ENCODE data around the gene CTRL. TPM values are rescaled to one million over a fixed set of nuclear protein-coding genes. Genes with fewer than 3 reads are reported as not detected.

Gene CTRL
- total and polyA plus RNA-seq, 11 donors = 0.23 to 2.1 (median 0.74) TPM; not detected in 1

DNA sequence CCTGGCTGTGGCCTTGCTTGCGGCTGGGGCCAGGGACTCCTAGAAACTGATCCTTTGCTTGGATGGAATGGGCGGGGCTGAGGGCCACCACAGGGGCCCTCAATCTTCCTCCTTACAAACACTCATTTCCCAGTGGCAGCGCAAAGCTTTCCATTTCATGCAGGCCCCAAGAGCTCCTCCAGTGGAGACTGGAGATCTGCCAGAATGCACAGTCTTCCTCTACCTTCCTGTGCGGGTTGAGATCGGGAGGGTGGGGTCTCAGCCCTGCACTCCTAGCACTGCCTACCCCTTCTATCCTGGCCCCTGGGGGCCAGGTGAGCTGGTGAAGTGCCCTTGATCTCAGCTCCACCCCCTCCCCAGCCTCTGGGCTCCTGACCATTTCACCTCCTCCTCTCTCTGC lies 45.3 kb downstream of the CTRL start:
- 92 to 96% (median 95%) methylated on average over 5 of the region's 5 CpGs for WGBS, 4 donors
- H3K4me3 ChIP-seq = no peak overlapping the region
- no peak overlapping the region for H3K27ac ChIP-seq
- no peak for ATAC-seq
- H3K27me3 ChIP-seq = no peaks in the 10 kb centered on the region
- TF ChIP-seq POLR2A (IDR thresholded peaks at IDR 0.05) = no peak
- TF ChIP-seq, protein P1, sequence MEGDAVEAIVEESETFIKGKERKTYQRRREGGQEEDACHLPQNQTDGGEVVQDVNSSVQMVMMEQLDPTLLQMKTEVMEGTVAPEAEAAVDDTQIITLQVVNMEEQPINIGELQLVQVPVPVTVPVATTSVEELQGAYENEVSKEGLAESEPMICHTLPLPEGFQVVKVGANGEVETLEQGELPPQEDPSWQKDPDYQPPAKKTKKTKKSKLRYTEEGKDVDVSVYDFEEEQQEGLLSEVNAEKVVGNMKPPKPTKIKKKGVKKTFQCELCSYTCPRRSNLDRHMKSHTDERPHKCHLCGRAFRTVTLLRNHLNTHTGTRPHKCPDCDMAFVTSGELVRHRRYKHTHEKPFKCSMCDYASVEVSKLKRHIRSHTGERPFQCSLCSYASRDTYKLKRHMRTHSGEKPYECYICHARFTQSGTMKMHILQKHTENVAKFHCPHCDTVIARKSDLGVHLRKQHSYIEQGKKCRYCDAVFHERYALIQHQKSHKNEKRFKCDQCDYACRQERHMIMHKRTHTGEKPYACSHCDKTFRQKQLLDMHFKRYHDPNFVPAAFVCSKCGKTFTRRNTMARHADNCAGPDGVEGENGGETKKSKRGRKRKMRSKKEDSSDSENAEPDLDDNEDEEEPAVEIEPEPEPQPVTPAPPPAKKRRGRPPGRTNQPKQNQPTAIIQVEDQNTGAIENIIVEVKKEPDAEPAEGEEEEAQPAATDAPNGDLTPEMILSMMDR (IDR thresholded peaks at IDR 0.05) = no peak
- peaks cover 0 to 50% (median 35%) of the 10 kb centered on the region in 9 donors for H3K36me3 ChIP-seq
- intact Hi-C loops (cut with DNase I) = loop anchor here in 2 of 10 donors (10.0 kb wide), 2 partner anchors 148 to 158 kb away; no protein-coding TSS in a partner anchor
- H3K9me3 ChIP-seq = no peaks in the 10 kb centered on the region
- no peak for DNase-seq
- peaks cover 0 to 38% (median 28%) of the 10 kb centered on the region in 12 donors for H3K4me1 ChIP-seq

DNA sequence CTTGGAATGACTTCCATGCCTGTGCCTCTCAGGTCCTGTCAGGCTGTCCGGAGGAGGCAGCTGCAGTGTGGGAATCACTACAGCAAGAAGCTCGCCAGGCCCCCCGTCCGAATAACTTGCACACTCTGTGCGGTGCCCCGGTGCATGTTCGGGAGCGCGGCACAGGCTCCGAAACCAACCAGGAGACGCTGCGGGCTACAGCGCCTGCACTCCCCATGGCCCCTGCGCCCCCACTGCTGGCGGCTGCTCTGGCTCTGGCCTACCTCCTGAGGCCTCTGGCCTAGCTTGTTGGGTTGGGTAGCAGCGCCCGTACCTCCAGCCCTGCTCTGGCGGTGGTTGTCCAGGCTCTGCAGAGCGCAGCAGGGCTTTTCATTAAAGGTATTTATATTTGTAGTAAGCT lies 45.7 kb downstream of the CTRL start:
- DNase-seq (no peak), ATAC-seq (no peak)
- Histone ChIP-seq H3K27me3 (no peaks in the 10 kb centered on the region), H3K36me3 (peaks cover 0 to 54% (median 39%) of the 10 kb centered on the region in 9 donors), H3K4me3 (no peak overlapping the region), H3K4me1 (peaks cover 0 to 42% (median 29%) of the 10 kb centered on the region in 12 donors), H3K27ac (no peak overlapping the region), H3K9me3 (no peaks in the 10 kb centered on the region)
- intact Hi-C loops (cut with DNase I) = loop anchor here in 2 of 10 donors (10.0 kb wide), 2 partner anchors 149 to 159 kb away; no protein-coding TSS in a partner anchor
- WGBS, 4 donors = 95 to 96% (median 96%) methylated on average over 18 to 19 of the region's 19 CpGs
- no peak for TF ChIP-seq POLR2A (IDR thresholded peaks at IDR 0.05)
- TF ChIP-seq, protein P1 (IDR thresholded peaks at IDR 0.05) = no peak

DNA sequence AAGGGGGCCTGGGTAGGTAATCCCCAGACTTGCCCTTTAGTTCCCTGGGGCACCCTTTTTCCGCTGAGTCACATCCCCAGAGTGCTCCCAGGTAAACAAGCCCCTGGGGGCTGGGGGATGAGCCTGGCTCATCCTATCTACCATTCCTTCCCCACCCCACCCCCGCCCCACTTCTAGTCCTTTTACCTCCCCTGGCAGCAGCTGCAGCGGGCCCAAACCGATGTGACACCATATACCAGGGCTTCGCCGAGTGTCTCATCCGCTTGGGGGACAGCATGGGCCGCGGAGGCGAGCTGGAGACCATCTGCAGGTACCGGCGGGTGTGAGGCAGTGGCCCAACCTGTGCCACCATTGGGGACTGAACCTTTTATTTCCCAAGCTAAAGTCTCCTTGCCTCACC lies 46.1 kb downstream of the CTRL start:
- intact Hi-C loops (cut with DNase I) = loop anchor here in 2 of 10 donors (10.0 kb wide), 2 partner anchors 149 to 159 kb away; no protein-coding TSS in a partner anchor
- TF ChIP-seq, protein P1 (IDR thresholded peaks at IDR 0.05) = no peak
- TF ChIP-seq POLR2A (IDR thresholded peaks at IDR 0.05) = no peak
- no peaks in the 10 kb centered on the region for H3K9me3 ChIP-seq
- peaks cover 0 to 46% (median 31%) of the 10 kb centered on the region in 12 donors for H3K4me1 ChIP-seq
- H3K4me3 ChIP-seq = no peak overlapping the region
- no peaks in the 10 kb centered on the region for H3K27me3 ChIP-seq
- 92 to 96% (median 94%) methylated on average over 10 to 12 of the region's 12 CpGs for WGBS, 4 donors
- DNase-seq (no peak), ATAC-seq (no peak)
- H3K36me3 ChIP-seq = peaks cover 0 to 59% (median 44%) of the 10 kb centered on the region in 9 donors
- peak overlapping the region in 6 of 12 donors; percentile 21 to 92 (median 84) for H3K27ac ChIP-seq

DNA sequence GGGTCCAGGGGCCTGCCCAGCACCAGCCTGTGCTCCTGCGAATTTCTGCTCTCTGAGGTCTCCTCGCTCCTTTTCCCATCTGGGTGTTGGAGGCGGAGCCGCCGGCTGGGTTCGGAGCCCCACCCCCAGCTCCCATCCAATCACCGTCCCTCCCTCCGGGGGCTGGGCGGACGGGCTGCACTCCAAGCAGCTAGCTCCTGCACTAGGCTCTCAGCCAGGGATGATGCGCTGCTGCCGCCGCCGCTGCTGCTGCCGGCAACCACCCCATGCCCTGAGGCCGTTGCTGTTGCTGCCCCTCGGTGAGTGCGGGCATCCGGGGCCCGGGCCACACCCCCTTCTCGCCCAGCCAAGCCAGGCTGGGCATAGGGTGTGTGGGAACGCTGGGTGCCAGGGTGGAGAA lies 47.0 kb downstream of the CTRL start, which contains the start of gene NRN1L:
TSS of gene NRN1L (plus strand) at position 202 of the 400 bp plus-strand sequence. CDS start at position 221, 19 bp downstream.
- Histone ChIP-seq H3K9me3 (no peaks in the 10 kb centered on the region), H3K27ac (peak within 1 kb of the TSS in 11 of 12 donors; percentile 21 to 94 (median 81)), H3K4me1 (peaks cover 0 to 54% (median 32%) of the 10 kb centered on the region in 12 donors), H3K36me3 (peaks cover 0 to 67% (median 52%) of the 10 kb centered on the region in 9 donors), H3K4me3 (peak within 1 kb of the TSS in 3 of 12 donors; percentile 3 to 22 (median 6)), H3K27me3 (no peaks in the 10 kb centered on the region)
- DNase-seq = peak; percentile 90 to 94 (median 92)
- peak; percentile 56 to 82 (median 76) for ATAC-seq
- intact Hi-C loops (cut with DNase I) = loop anchor here in 9 of 10 donors (1.0 to 10.0 kb wide), 7 partner anchors 43 to 160 kb away; no protein-coding TSS in a partner anchor
- 27 to 35% (median 31%) methylated on average over 22 of the region's 22 CpGs for WGBS, 4 donors
- no peak for TF ChIP-seq POLR2A (IDR thresholded peaks at IDR 0.05)
- TF ChIP-seq, protein P1 (IDR thresholded peaks at IDR 0.05) = no peak
